ENCODE results near the gene NDUFB4. TPM values are rescaled to one million over a fixed set of nuclear protein-coding genes. Genes with fewer than 3 reads are reported as not detected.

Gene NDUFB4
- polyA plus RNA-seq, 1 donor (not counting 4 experiments of a cell fraction or from before 2014, with no cell fraction given): 143 TPM

DNA sequence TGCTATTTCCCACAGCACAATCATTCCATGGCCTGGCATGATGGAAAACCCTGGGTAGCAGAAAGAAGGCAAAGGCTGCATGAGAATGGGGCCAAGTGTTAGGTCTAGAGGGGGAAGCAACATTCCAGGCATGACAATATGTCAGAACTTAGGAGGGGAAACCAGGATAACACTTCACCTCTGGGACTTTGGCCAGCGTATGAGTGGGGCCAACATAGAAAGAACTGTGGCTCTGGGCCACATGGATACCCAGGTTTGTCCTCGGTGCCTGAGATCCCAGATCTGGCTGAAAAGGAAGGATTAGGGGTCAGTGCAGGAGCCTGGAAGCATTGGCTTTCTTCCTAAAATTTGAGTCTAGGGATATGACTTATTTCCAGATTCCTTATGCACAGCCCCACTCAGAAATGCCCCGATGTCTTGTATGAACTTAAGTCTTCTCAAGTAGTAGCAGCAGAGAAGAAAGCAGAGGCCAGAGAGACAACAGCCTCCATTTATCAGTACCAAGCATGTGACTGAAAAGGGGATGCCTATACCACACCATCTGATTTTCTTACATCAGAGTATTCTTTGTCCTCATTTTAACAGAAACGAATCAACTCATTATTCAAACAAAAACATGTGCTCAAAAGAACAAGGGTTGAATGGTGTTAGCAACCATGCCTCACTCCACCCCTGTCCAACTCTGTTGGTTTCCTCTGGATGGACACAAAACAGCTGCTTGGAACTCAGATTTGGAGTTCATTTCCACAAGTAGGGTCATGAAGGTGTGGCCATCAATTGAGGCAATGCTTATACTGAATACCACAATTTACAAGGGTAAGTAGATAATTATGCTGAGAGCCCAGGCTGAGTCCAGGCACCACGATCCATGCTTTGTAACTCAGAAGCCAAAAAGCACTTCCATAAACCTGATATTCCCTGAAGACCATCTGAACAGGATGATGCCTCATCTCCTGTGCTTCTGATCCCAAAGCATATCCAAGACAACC lies 43.7 kb upstream of the NDUFB4 start:
- H3K4me2 ChIP-seq (ENCODE audit: control insufficient read depth, extremely low read depth, insufficient read depth, low read depth, low read length): no peak overlapping the region
- H4K20me1 ChIP-seq (ENCODE audit: control insufficient read depth, extremely low read depth, insufficient read depth, low read length): no peaks in the 10 kb centered on the region
- H3K4me3 ChIP-seq (ENCODE audit: control insufficient read depth in 2 of 3, extremely low read depth in 1 of 3, insufficient read depth in 2 of 3, low read depth in 1 of 3, low read length in 3 of 3): no peak overlapping the region
- no peaks in the 10 kb centered on the region for H3K9me3 ChIP-seq (ENCODE audit: control insufficient read depth, low read depth, low read length)
- no peaks in the 10 kb centered on the region for H3K27me3 ChIP-seq (ENCODE audit: control insufficient read depth, extremely low read depth, insufficient read depth, low read length)
- no peaks in the 10 kb centered on the region for H3K79me2 ChIP-seq (ENCODE audit: control insufficient read depth, insufficient read depth, low read length)
- no peak overlapping the region for H2AFZ ChIP-seq (ENCODE audit: control insufficient read depth, low read length)
- FAIRE-seq (no peak), DNase-seq (ENCODE audit: low read depth, low spot score) (no peak)
- no peaks in the 10 kb centered on the region for H3K4me1 ChIP-seq (ENCODE audit: control insufficient read depth, extremely low read depth, insufficient read depth, low read length)
- H3K27ac ChIP-seq (ENCODE audit: control insufficient read depth, insufficient read depth, low read length): no peak overlapping the region
- dilution Hi-C loops (cut with MboI; ENCODE audit: extremely low pct_ligation_motif_present, low sequenced_read_pairs): no loop called here
- no peaks in the 10 kb centered on the region for H3K9me1 ChIP-seq (ENCODE audit: control insufficient read depth, extremely low read depth, insufficient read depth, low read length)
- no peaks in the 10 kb centered on the region for H3K36me3 ChIP-seq (ENCODE audit: control insufficient read depth in 2 of 2, extremely low read depth in 1 of 2, insufficient read depth in 2 of 2, low read length in 2 of 2)
- no peak overlapping the region for H3K9ac ChIP-seq (ENCODE audit: control insufficient read depth, extremely low read depth, insufficient read depth, low read length)
- no peak for TF ChIP-seq EZH2 (IDR thresholded peaks at IDR 0.05; ENCODE audit: low read length)
- TF ChIP-seq, protein P1, sequence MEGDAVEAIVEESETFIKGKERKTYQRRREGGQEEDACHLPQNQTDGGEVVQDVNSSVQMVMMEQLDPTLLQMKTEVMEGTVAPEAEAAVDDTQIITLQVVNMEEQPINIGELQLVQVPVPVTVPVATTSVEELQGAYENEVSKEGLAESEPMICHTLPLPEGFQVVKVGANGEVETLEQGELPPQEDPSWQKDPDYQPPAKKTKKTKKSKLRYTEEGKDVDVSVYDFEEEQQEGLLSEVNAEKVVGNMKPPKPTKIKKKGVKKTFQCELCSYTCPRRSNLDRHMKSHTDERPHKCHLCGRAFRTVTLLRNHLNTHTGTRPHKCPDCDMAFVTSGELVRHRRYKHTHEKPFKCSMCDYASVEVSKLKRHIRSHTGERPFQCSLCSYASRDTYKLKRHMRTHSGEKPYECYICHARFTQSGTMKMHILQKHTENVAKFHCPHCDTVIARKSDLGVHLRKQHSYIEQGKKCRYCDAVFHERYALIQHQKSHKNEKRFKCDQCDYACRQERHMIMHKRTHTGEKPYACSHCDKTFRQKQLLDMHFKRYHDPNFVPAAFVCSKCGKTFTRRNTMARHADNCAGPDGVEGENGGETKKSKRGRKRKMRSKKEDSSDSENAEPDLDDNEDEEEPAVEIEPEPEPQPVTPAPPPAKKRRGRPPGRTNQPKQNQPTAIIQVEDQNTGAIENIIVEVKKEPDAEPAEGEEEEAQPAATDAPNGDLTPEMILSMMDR (optimal IDR thresholded peaks at IDR 0.05 in 1 of 3, IDR thresholded peaks at IDR 0.05 in 1 of 3, conservative IDR thresholded peaks at IDR 0.05 in 1 of 3; ENCODE audit: extremely low read depth in 1 of 3, insufficient read depth in 2 of 3, low read length in 3 of 3): no peak

DNA sequence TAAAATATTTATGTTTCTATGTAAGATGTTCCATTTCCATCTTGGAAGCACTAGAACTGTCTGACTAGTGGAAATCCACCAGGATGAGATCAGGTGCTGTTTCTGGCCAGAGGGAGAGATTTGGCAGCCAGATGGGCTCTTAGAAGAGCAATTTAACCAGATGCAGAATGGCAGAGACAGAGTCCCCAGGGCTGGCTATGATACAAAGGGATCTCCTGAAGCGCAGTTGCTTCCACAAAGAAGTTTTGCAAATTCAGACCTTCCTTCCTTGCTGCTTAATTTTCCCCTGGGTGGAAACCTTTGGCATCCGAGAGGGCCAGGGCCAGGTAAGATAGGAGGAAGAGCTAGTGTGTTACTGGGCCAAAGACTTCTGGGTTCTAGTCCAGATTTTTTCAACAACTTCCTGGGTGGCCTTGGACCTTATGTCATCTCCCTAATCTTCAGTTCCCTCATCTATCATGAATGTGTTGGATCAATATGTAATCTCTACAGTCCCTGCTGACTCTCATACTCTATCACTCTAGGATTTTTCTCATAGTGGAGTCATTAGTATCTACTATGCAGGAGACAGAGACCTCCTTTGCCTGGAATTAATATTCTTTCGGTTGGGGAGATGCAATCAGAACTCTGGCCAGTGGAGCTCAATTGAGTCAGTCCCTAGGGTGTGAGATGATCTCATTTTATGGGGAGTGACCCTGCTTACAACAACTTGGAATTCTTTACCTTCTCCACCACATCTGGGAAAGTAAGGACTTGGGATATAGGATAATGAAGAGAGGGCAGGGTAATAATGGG lies 41.1 kb upstream of the NDUFB4 start:
- Histone ChIP-seq H4K20me1 (ENCODE audit: control insufficient read depth, extremely low read depth, insufficient read depth, low read length) (no peaks in the 10 kb centered on the region), H3K9me3 (ENCODE audit: control insufficient read depth, low read depth, low read length) (no peaks in the 10 kb centered on the region), H3K9ac (ENCODE audit: control insufficient read depth, extremely low read depth, insufficient read depth, low read length) (no peak overlapping the region), H2AFZ (ENCODE audit: control insufficient read depth, low read length) (no peak overlapping the region), H3K4me3 (ENCODE audit: control insufficient read depth in 2 of 3, extremely low read depth in 1 of 3, insufficient read depth in 2 of 3, low read depth in 1 of 3, low read length in 3 of 3) (no peak overlapping the region), H3K4me2 (ENCODE audit: control insufficient read depth, extremely low read depth, insufficient read depth, low read depth, low read length) (no peak overlapping the region), H3K36me3 (ENCODE audit: control insufficient read depth in 2 of 2, extremely low read depth in 1 of 2, insufficient read depth in 2 of 2, low read length in 2 of 2) (no peaks in the 10 kb centered on the region), H3K79me2 (ENCODE audit: control insufficient read depth, insufficient read depth, low read length) (no peaks in the 10 kb centered on the region), H3K27ac (ENCODE audit: control insufficient read depth, insufficient read depth, low read length) (no peak overlapping the region), H3K9me1 (ENCODE audit: control insufficient read depth, extremely low read depth, insufficient read depth, low read length) (no peaks in the 10 kb centered on the region), H3K4me1 (ENCODE audit: control insufficient read depth, extremely low read depth, insufficient read depth, low read length) (peaks cover 12% of the 10 kb centered on the region), H3K27me3 (ENCODE audit: control insufficient read depth, extremely low read depth, insufficient read depth, low read length) (no peaks in the 10 kb centered on the region)
- no peak for DNase-seq (ENCODE audit: low read depth, low spot score)
- dilution Hi-C loops (cut with MboI; ENCODE audit: extremely low pct_ligation_motif_present, low sequenced_read_pairs): no loop called here
- no peak for TF ChIP-seq EZH2 (IDR thresholded peaks at IDR 0.05; ENCODE audit: low read length)
- TF ChIP-seq, protein P1 (optimal IDR thresholded peaks at IDR 0.05 in 1 of 3, IDR thresholded peaks at IDR 0.05 in 1 of 3, conservative IDR thresholded peaks at IDR 0.05 in 1 of 3; ENCODE audit: extremely low read depth in 1 of 3, insufficient read depth in 2 of 3, low read length in 3 of 3): no peak
- no peak for FAIRE-seq
